HepG2 (cell line): ENCODE data around the gene TP53BP2.

ENCODE experiments used
- EHMT2 ChIP-seq: fragments of 200-600 bp; sonication (generic); IDR thresholded peaks from 2 replicates; pipeline ENCODE4 v1.7.0; 2017; ENCODE audit warnings: antibody characterized with exemption, low read depth, low read length, borderline replicate concordance
- HHEX ChIP-seq: IDR thresholded peaks from 2 replicates; pipeline ENCODE4 v1.6.1; 2016; ENCODE audit warnings: control low read depth
- HMGA1 ChIP-seq: sonication (generic); formaldehyde crosslinking; conservative IDR thresholded peaks from 2 replicates; pipeline ENCODE4 v1.4.0; 2020; ENCODE audit warnings: missing genetic modification reagents
- KMT2A ChIP-seq: sonication (generic); formaldehyde crosslinking; IDR thresholded peaks from 2 replicates; pipeline ENCODE4 v1.4.0; 2020; ENCODE audit warnings: missing genetic modification reagents
- MXD4 ChIP-seq: IDR thresholded peaks from 2 replicates; pipeline ENCODE4 v1.6.1; 2016; ENCODE audit warnings: mild to moderate bottlenecking, missing biosample characterization, missing genetic modification reagents
- POLR2A ChIP-seq, 2 experiments: IDR thresholded peaks; 2 replicates each; pipeline ENCODE4 v1.6.1; 2011; ENCODE audit warnings: low read depth in 2 of 2, low read length in 2 of 2, mild to moderate bottlenecking in 1 of 2, moderate library complexity in 1 of 2; ENCODE audit not compliant: insufficient read depth in 1 of 2
- TBP ChIP-seq: sonication (generic); formaldehyde crosslinking; IDR thresholded peaks from 2 replicates; pipeline ENCODE4 v1.5.0; 2020; ENCODE audit warnings: missing genetic modification reagents
- ZBTB44 ChIP-seq: sonication (generic); formaldehyde crosslinking; IDR thresholded peaks from 2 replicates; pipeline ENCODE4 v1.4.0; 2020; ENCODE audit warnings: missing genetic modification reagents
- ZBTB7A ChIP-seq: sonication (generic); formaldehyde crosslinking; IDR thresholded peaks from 2 replicates; pipeline ENCODE4 v1.8.0; 2022; ENCODE audit warnings: mild to moderate bottlenecking, missing genetic modification reagents
- ZC3H4 ChIP-seq: sonication (generic); formaldehyde crosslinking; IDR thresholded peaks from 2 replicates; pipeline ENCODE4 v1.4.0; 2020; ENCODE audit warnings: missing genetic modification reagents, borderline replicate concordance
- ZNF274 ChIP-seq: sonication (generic); formaldehyde crosslinking; IDR thresholded peaks from 2 replicates; pipeline ENCODE4 v1.5.1; 2020; ENCODE audit warnings: mild to moderate bottlenecking, missing genetic modification reagents
- ZNF362 ChIP-seq: sonication (generic); formaldehyde crosslinking; IDR thresholded peaks from 2 replicates; pipeline ENCODE4 v1.4.0; 2020; ENCODE audit warnings: missing genetic modification reagents, mild to moderate bottlenecking, borderline replicate concordance
- ZNF609 ChIP-seq: sonication (generic); formaldehyde crosslinking; IDR thresholded peaks from 2 replicates; pipeline ENCODE4 v1.4.0; 2020; ENCODE audit warnings: mild to moderate bottlenecking, missing genetic modification reagents, borderline replicate concordance

- TF ChIP-seq TBP (CRISPR knock-in tag): no peak
- no peak for TF ChIP-seq ZNF609 (CRISPR knock-in tag)
- no peak for TF ChIP-seq HMGA1 (CRISPR knock-in tag)
- peak; percentile 42; the same call in 1 of the 2 replicates for TF ChIP-seq KMT2A (CRISPR knock-in tag)
- TF ChIP-seq EHMT2: no peak
- TF ChIP-seq ZC3H4 (CRISPR knock-in tag): no peak
- no peak for TF ChIP-seq HHEX
- TF ChIP-seq MXD4 (CRISPR knock-in tag): no peak
- no peak for TF ChIP-seq ZBTB44 (CRISPR knock-in tag)
- TF ChIP-seq ZBTB7A: no peak
- no peak for TF ChIP-seq ZNF274 (CRISPR knock-in tag)
- no peak for TF ChIP-seq ZNF362
- no peak for TF ChIP-seq POLR2A (IDR thresholded peaks at IDR 0.05; ENCODE audit: insufficient read depth in 1 of 2, low read depth in 2 of 2, low read length in 2 of 2)
These were observed 1.0 kb downstream of the TP53BP2 start for GRCh38 chr1:223844787-223845036.
